Forelimb muscle (tissue), 1 donor: ENCODE measurements around the gene PAQR4. TPM values are rescaled to one million over a fixed set of nuclear protein-coding genes. Genes with fewer than 3 reads are reported as not detected.

ENCODE experiments used
- DNase-seq: peaks from one replicate; pipeline ENCODE4 v3.0.0-alpha.2; 2013; ENCODE audit warnings: low read depth
- polyA plus RNA-seq: library from polyadenylated mRNA; unstranded; fragments of 120-200 nt; gene quantifications from one replicate; pipeline ENCODE4 v1.2.1, GENCODE V29; 2013; ENCODE audit not compliant: insufficient read length

The PAQR4 gene
- polyA plus RNA-seq, 1 donor = 5.3 TPM

- DNase-seq = no peak
These were observed 52.5 kb downstream of the PAQR4 start for GRCh38 chr16:3021449-3022207.

GRCh38 chr16:3022208-3022683 is 53.1 kb downstream of the PAQR4 start:
- DNase-seq = peak; percentile 64

- DNase-seq = no peak
These were observed 53.7 kb downstream of the PAQR4 start for GRCh38 chr16:3022684-3023414.

Other genes with a start within 250 kb of the PAQR4 start
- gene PRSS27, start 249.1 kb upstream of the PAQR4 start, polyA plus RNA-seq = 1.4 TPM
- gene SRRM2, start 216.7 kb upstream of the PAQR4 start, polyA plus RNA-seq = 485 TPM
- gene ELOB, start 192.1 kb upstream of the PAQR4 start, polyA plus RNA-seq = 158 TPM
- gene PRSS33, start 181.8 kb upstream of the PAQR4 start, polyA plus RNA-seq = not detected
- gene PRSS41, start 170.9 kb upstream of the PAQR4 start, polyA plus RNA-seq = not detected
- 0.28 TPM for gene PRSS21, start 152.1 kb upstream of the PAQR4 start, polyA plus RNA-seq
- 0.39 TPM for gene ZG16B, start 139.0 kb upstream of the PAQR4 start, polyA plus RNA-seq
- not detected for gene PRSS22, start 111.2 kb upstream of the PAQR4 start, polyA plus RNA-seq
- gene FLYWCH2, start 86.1 kb upstream of the PAQR4 start, polyA plus RNA-seq = 14.1 TPM
- 24.9 TPM for gene FLYWCH1, start 57.4 kb upstream of the PAQR4 start, polyA plus RNA-seq
- gene KREMEN2, start 5.1 kb upstream of the PAQR4 start, polyA plus RNA-seq = 4.0 TPM
- gene PKMYT1, start 11.1 kb downstream of the PAQR4 start, polyA plus RNA-seq = 9.9 TPM
- gene CLDN9, start 43.6 kb downstream of the PAQR4 start, polyA plus RNA-seq = 3.6 TPM
- gene CLDN6, start 48.8 kb downstream of the PAQR4 start, polyA plus RNA-seq = 0.19 TPM
- gene TNFRSF12A, start 51.0 kb downstream of the PAQR4 start, polyA plus RNA-seq = 79.1 TPM
- 109 TPM for gene HCFC1R1, start 54.6 kb downstream of the PAQR4 start, polyA plus RNA-seq
- 18.4 TPM for gene THOC6, start 54.7 kb downstream of the PAQR4 start, polyA plus RNA-seq
- gene BICDL2, start 67.6 kb downstream of the PAQR4 start, polyA plus RNA-seq = not detected
- gene MMP25, start 77.2 kb downstream of the PAQR4 start, polyA plus RNA-seq = 1.9 TPM
- gene IL32, start 96.3 kb downstream of the PAQR4 start, polyA plus RNA-seq = 121 TPM
- gene ZSCAN10, start 129.9 kb downstream of the PAQR4 start, polyA plus RNA-seq = 0.08 TPM
- gene ZNF205, start 143.2 kb downstream of the PAQR4 start, polyA plus RNA-seq = 13.0 TPM
- gene ZNF213, start 165.7 kb downstream of the PAQR4 start, polyA plus RNA-seq = 12.3 TPM
- not detected for gene OR1F1, start 218.9 kb downstream of the PAQR4 start, polyA plus RNA-seq